Measurements from ENCODE around the gene PAM. TPM values are rescaled to one million over a fixed set of nuclear protein-coding genes. Genes with fewer than 3 reads are reported as not detected.

Gene PAM
- total RNA-seq, 1 experiment from 2014 or later = 90.0 TPM

- Histone ChIP-seq H3K4me3 (ENCODE audit: low read length) (no peak overlapping the region), H3K36me3 (ENCODE audit: low read depth, low read length) (no peaks in the 10 kb centered on the region), H3K9me3 (ENCODE audit: low read length) (no peaks in the 10 kb centered on the region), H4K20me1 (ENCODE audit: low read length) (no peaks in the 10 kb centered on the region), H3F3A (ENCODE audit: low read length, unreplicated experiment) (no peaks in the 10 kb centered on the region), H2AFZ (ENCODE audit: low read length) (no peak overlapping the region), H3K4me1 (ENCODE audit: insufficient read depth, low read length) (no peaks in the 10 kb centered on the region), H3K9me2 (replicated peaks; ENCODE audit: low read length) (no peaks in the 10 kb centered on the region), H3K4me2 (ENCODE audit: low read length) (no peak overlapping the region), H3K27ac (ENCODE audit: low read length) (no peak overlapping the region), H3K27me3 (ENCODE audit: low read length) (no peaks in the 10 kb centered on the region), H3K9ac (ENCODE audit: low read length) (no peak overlapping the region), H3K79me2 (ENCODE audit: low read length) (no peaks in the 10 kb centered on the region)
- no peak for TF ChIP-seq EZH2phosphoT487 (IDR thresholded peaks at IDR 0.05; ENCODE audit: borderline replicate concordance, low read length)
- TF ChIP-seq, protein P1, sequence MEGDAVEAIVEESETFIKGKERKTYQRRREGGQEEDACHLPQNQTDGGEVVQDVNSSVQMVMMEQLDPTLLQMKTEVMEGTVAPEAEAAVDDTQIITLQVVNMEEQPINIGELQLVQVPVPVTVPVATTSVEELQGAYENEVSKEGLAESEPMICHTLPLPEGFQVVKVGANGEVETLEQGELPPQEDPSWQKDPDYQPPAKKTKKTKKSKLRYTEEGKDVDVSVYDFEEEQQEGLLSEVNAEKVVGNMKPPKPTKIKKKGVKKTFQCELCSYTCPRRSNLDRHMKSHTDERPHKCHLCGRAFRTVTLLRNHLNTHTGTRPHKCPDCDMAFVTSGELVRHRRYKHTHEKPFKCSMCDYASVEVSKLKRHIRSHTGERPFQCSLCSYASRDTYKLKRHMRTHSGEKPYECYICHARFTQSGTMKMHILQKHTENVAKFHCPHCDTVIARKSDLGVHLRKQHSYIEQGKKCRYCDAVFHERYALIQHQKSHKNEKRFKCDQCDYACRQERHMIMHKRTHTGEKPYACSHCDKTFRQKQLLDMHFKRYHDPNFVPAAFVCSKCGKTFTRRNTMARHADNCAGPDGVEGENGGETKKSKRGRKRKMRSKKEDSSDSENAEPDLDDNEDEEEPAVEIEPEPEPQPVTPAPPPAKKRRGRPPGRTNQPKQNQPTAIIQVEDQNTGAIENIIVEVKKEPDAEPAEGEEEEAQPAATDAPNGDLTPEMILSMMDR (conservative IDR thresholded peaks at IDR 0.05; ENCODE audit: low read depth, low read length) = no peak
- no peak for TF ChIP-seq EZH2 (IDR thresholded peaks at IDR 0.05; ENCODE audit: low read length, unreplicated experiment)
- DNase-seq (no peak), ATAC-seq (no peak)
- BruUV-seq (replicated peaks) = no TSS peak
- intact Hi-C loops (cut with micrococcal nuclease) = no loop called here
- ChIA-PET CTCF (no interaction called here), POLR2A (ENCODE audit: unreplicated experiment) (no interaction called here)
Observed at GRCh38 chr5:103027267-103027666, 272.2 kb downstream of the PAM start.

GRCh38 chr5:103031607-103032006 lies 276.5 kb downstream of the PAM start:
- intact Hi-C loops (cut with micrococcal nuclease) = no loop called here
- no peaks in the 10 kb centered on the region for H3K4me1 ChIP-seq (ENCODE audit: insufficient read depth, low read length)
- H4K20me1 ChIP-seq (ENCODE audit: low read length) = no peaks in the 10 kb centered on the region
- no peak overlapping the region for H3K9ac ChIP-seq (ENCODE audit: low read length)
- H3K4me3 ChIP-seq (ENCODE audit: low read length) = no peak overlapping the region
- ChIA-PET CTCF (interaction anchor here (0.6 to 1.0 kb wide), 4 partner anchors 26 to 350 kb away, joined by 3 read pairs; no protein-coding TSS in a partner anchor), POLR2A (ENCODE audit: unreplicated experiment) (interaction anchor here (0.6 kb wide), 1 partner anchor 295 kb away, joined by 4 read pairs; no protein-coding TSS in a partner anchor)
- no peak overlapping the region for H3K4me2 ChIP-seq (ENCODE audit: low read length)
- H3K36me3 ChIP-seq (ENCODE audit: low read depth, low read length) = no peaks in the 10 kb centered on the region
- H3K79me2 ChIP-seq (ENCODE audit: low read length) = no peaks in the 10 kb centered on the region
- DNase-seq = peak; percentile 51
- no peak overlapping the region for H2AFZ ChIP-seq (ENCODE audit: low read length)
- no peak overlapping the region for H3K27ac ChIP-seq (ENCODE audit: low read length)
- H3K9me3 ChIP-seq (ENCODE audit: low read length) = no peaks in the 10 kb centered on the region
- no peaks in the 10 kb centered on the region for H3F3A ChIP-seq (ENCODE audit: low read length, unreplicated experiment)
- no peaks in the 10 kb centered on the region for H3K9me2 ChIP-seq (replicated peaks; ENCODE audit: low read length)
- peak; percentile 81 for ATAC-seq
- BruUV-seq (replicated peaks) = no TSS peak
- TF ChIP-seq EZH2 (IDR thresholded peaks at IDR 0.05; ENCODE audit: low read length, unreplicated experiment) (no peak), EZH2phosphoT487 (IDR thresholded peaks at IDR 0.05; ENCODE audit: borderline replicate concordance, low read length) (no peak)
- TF ChIP-seq, protein P1 (conservative IDR thresholded peaks at IDR 0.05; ENCODE audit: low read depth, low read length) = peak; percentile 81
- H3K27me3 ChIP-seq (ENCODE audit: low read length) = no peaks in the 10 kb centered on the region

DNA sequence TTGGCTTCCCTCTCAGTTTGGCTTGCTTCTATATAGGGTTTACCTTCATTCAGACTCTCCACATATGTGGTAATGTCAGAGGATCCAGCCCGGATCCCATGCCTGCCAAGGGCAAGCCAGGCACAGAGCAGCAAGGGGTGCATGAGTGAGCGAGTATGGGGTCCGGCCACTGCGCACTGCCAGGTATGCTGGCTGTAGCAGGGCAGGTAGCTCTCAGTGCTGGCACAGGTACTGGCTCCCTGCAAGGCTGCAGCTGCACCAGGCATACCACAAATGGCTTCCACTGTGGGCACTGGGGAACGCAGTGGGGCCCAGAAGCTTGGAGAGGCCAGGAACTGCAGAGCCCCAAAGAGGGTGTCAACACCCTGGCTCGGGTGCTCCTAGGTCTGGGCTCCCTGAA lies 278.6 kb downstream of the PAM start:
- POLR2A ChIA-PET (ENCODE audit: unreplicated experiment) = no interaction called here
- H3K4me2 ChIP-seq (ENCODE audit: low read length) = no peak overlapping the region
- no peak overlapping the region for H3K4me3 ChIP-seq (ENCODE audit: low read length)
- H3K36me3 ChIP-seq (ENCODE audit: low read depth, low read length) = no peaks in the 10 kb centered on the region
- no peaks in the 10 kb centered on the region for H3K79me2 ChIP-seq (ENCODE audit: low read length)
- no TSS peak for BruUV-seq (replicated peaks)
- CTCF ChIA-PET = interaction anchor here (0.6 kb wide), 1 partner anchor 352 kb away, joined by 3 read pairs; no protein-coding TSS in a partner anchor
- no peak overlapping the region for H3K27ac ChIP-seq (ENCODE audit: low read length)
- intact Hi-C loops (cut with micrococcal nuclease) = no loop called here
- no peaks in the 10 kb centered on the region for H3K27me3 ChIP-seq (ENCODE audit: low read length)
- no peaks in the 10 kb centered on the region for H3K9me2 ChIP-seq (replicated peaks; ENCODE audit: low read length)
- no peaks in the 10 kb centered on the region for H4K20me1 ChIP-seq (ENCODE audit: low read length)
- no peak overlapping the region for H2AFZ ChIP-seq (ENCODE audit: low read length)
- no peaks in the 10 kb centered on the region for H3K9me3 ChIP-seq (ENCODE audit: low read length)
- H3K9ac ChIP-seq (ENCODE audit: low read length) = no peak overlapping the region
- no peaks in the 10 kb centered on the region for H3F3A ChIP-seq (ENCODE audit: low read length, unreplicated experiment)
- ATAC-seq (no peak), DNase-seq (no peak)
- peaks cover 8% of the 10 kb centered on the region; the same call in 1 of the 2 replicates for H3K4me1 ChIP-seq (ENCODE audit: insufficient read depth, low read length)
- TF ChIP-seq EZH2phosphoT487 (IDR thresholded peaks at IDR 0.05; ENCODE audit: borderline replicate concordance, low read length) (no peak), EZH2 (IDR thresholded peaks at IDR 0.05; ENCODE audit: low read length, unreplicated experiment) (no peak)
- TF ChIP-seq, protein P1 (conservative IDR thresholded peaks at IDR 0.05; ENCODE audit: low read depth, low read length) = no peak

Data from PC-3 (cell line).